Measurements from ENCODE around the gene LASP1NB.
"Not testable (repeated sequence)": the region's sequence is repeated elsewhere in the genome, so short reads cannot be mapped to it uniquely, and the experiment has no call there.

LASP1NB gene

DNA sequence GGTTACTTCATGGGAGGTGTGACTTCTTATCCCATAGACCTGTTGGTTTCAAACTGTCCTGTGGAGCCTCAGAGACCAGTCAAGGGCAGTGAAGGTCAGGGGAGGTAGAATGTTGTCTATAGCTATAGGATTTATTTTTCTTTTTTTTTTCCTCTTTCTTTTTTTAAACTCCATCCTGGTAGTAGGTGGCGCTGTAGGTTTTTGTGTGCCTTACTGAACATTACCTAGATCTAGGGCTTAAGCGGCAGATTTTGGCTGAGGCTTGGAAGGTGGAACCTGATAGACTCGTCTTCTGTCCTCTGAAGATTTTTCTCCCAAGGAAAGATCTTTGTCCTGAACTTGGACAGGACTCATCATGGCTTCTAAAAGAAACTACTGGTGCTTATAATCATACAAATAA is 8.2 kb upstream of the LASP1NB start:
- no peak for DNase-seq
- no peak for TF ChIP-seq POLR2A (IDR thresholded peaks at IDR 0.05; ENCODE audit: low read length)
- no peak for TF ChIP-seq GATA1 (IDR thresholded peaks at IDR 0.05; ENCODE audit: low read depth, low read length)

DNA sequence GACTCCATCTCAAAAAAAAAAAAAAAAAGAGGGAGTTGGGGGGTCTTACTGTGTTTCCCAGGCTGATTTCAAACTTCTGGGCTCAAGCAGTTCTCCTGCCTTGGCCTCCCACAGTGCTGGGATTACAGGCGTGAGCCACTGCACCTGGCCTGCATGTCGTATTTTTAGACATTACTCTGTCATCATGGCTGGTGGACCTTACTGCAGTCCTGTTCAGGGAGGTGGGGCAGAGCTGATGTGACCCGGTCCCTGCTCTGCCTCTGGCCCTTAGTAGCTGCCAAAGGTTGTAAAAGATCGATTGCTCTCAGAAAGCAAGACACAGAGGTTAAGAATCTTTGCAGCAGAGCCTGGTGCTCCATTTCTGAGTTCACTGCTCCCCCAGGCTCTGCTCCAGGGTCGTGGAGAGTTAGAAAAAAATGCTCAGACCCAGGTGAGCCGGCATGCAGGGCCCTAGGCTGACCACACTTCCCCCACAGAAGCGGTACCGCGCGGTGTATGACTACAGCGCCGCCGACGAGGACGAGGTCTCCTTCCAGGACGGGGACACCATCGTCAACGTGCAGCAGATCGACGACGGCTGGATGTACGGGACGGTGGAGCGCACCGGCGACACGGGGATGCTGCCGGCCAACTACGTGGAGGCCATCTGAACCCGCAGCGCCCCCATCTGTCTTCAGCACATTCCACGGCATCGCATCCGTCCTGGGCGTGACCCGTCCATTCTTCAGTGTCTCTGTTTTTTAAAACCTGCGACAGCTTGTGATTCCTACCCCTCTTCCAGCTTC is 7.1 kb upstream of the LASP1NB start:
- TF ChIP-seq POLR2A (IDR thresholded peaks at IDR 0.05; ENCODE audit: low read length) (no peak), GATA1 (IDR thresholded peaks at IDR 0.05; ENCODE audit: low read depth, low read length) (no peak)
- peak in 1 of 2 experiments; percentile 14 for DNase-seq

DNA sequence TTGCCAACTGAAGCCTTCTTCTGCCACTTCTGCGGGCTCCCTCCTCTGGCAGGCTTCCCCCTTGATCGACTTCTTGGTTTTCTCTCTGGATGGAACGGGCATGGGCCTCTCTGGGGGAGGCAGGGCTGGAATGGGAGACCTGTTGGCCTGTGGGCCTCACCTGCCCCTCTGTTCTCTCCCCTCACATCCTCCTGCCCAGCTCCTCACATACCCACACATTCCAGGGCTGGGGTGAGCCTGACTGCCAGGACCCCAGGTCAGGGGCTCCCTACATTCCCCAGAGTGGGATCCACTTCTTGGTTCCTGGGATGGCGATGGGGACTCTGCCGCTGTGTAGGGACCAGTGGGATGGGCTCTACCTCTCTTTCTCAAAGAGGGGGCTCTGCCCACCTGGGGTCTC is 6.5 kb upstream of the LASP1NB start:
- no peak for DNase-seq
- TF ChIP-seq GATA1 (IDR thresholded peaks at IDR 0.05; ENCODE audit: low read depth, low read length) (no peak), POLR2A (IDR thresholded peaks at IDR 0.05; ENCODE audit: low read length) (no peak)

DNA sequence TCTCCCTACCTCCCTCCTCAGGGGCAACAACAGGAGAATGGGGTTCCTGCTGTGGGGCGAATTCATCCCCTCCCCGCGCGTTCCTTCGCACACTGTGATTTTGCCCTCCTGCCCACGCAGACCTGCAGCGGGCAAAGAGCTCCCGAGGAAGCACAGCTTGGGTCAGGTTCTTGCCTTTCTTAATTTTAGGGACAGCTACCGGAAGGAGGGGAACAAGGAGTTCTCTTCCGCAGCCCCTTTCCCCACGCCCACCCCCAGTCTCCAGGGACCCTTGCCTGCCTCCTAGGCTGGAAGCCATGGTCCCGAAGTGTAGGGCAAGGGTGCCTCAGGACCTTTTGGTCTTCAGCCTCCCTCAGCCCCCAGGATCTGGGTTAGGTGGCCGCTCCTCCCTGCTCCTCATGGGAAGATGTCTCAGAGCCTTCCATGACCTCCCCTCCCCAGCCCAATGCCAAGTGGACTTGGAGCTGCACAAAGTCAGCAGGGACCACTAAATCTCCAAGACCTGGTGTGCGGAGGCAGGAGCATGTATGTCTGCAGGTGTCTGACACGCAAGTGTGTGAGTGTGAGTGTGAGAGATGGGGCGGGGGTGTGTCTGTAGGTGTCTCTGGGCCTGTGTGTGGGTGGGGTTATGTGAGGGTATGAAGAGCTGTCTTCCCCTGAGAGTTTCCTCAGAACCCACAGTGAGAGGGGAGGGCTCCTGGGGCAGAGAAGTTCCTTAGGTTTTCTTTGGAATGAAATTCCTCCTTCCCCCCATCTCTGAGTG is 5.9 kb upstream of the LASP1NB start:
- DNase-seq: no peak
- TF ChIP-seq POLR2A (IDR thresholded peaks at IDR 0.05; ENCODE audit: low read length): no peak
- TF ChIP-seq GATA1 (IDR thresholded peaks at IDR 0.05; ENCODE audit: low read depth, low read length): no peak

DNA sequence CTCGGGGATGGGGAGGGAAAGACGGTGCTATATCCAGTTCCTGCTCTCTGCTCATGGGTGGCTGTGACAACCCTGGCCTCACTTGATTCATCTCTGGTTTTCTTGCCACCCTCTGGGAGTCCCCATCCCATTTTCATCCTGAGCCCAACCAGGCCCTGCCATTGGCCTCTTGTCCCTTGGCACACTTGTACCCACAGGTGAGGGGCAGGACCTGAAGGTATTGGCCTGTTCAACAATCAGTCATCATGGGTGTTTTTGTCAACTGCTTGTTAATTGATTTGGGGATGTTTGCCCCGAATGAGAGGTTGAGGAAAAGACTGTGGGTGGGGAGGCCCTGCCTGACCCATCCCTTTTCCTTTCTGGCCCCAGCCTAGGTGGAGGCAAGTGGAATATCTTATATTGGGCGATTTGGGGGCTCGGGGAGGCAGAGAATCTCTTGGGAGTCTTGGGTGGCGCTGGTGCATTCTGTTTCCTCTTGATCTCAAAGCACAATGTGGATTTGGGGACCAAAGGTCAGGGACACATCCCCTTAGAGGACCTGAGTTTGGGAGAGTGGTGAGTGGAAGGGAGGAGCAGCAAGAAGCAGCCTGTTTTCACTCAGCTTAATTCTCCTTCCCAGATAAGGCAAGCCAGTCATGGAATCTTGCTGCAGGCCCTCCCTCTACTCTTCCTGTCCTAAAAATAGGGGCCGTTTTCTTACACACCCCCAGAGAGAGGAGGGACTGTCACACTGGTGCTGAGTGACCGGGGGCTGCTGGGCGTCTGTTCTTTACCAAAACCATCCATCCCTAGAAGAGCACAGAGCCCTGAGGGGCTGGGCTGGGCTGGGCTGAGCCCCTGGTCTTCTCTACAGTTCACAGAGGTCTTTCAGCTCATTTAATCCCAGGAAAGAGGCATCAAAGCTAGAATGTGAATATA is 4.8 kb upstream of the LASP1NB start:
- no peak for TF ChIP-seq POLR2A (IDR thresholded peaks at IDR 0.05; ENCODE audit: low read length)
- no peak for TF ChIP-seq GATA1 (IDR thresholded peaks at IDR 0.05; ENCODE audit: low read depth, low read length)
- no peak for DNase-seq

DNA sequence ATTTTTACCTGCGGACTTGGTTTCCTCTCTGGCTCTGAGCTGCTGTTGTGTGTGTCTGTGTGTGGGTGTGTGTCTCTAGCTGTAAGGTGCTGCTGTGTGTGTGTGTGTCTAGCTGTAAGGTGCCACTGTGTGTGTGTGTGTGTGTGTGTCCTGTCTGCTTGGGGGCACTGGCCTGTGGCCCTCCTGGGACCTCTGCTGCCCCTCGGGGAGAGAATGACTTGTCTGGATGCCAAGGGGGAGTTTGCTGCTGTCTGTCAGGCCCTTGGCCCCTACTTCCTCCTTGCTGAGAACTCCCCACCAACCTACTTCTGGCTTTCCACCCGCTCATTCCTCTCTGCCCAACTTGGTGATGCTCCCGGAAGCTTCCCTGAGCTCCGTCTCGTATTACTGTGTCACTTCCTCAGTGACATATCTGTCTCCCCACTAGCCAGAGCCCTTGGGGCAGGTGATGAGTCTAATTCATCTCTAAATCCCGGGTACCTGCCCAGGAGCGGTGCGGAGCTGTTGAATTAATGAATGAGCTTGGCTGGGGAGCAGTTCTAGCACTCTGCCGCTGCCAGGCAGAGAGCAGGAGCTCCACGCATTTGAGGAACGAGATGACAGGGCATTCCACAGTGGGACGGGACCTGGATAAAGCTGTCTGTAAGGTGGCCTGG is 3.5 kb upstream of the LASP1NB start:
- no peak for TF ChIP-seq GATA1 (IDR thresholded peaks at IDR 0.05; ENCODE audit: low read depth, low read length)
- no peak for TF ChIP-seq POLR2A (IDR thresholded peaks at IDR 0.05; ENCODE audit: low read length)
- DNase-seq: no peak

DNA sequence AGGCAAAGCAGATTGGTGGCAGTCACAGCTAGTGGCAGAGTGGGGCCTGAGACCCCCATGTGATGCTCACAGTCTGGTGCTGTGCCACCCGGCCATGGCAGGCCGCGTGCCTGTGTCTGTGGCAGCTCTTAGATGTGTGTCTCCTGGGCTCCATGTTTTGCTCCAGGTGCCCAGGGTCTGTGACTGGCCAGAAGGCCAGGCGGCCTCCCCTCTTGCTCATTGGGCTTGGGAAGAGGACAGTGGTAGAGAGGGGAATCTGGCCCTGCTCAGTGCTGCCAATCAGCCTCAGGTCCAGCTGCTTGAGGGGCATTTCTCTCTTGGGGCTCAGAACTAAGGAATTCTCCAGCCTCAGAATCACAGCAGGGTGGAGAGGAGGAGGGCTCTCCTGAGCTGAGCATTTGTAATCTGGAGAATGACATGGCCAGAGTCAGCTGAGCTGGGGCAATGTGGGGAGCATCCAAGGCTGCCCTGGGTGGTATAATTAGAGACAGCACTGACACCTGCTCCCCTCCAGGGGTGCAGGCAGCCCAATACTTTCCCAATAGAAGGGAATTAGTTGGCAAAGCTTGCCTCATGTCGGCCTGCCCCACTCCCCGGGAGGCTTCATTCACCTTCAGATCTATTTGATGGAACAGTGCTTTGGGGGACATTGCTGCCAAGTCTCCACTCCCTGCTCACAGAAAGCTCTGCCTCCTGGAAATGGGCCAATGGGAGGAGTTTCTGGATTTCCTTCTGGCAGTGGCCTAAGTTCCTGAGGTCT is 2.7 kb upstream of the LASP1NB start:
- TF ChIP-seq POLR2A (IDR thresholded peaks at IDR 0.05; ENCODE audit: low read length) (no peak), GATA1 (IDR thresholded peaks at IDR 0.05; ENCODE audit: low read depth, low read length) (no peak)
- peak; percentile 16 to 47 for DNase-seq

DNA sequence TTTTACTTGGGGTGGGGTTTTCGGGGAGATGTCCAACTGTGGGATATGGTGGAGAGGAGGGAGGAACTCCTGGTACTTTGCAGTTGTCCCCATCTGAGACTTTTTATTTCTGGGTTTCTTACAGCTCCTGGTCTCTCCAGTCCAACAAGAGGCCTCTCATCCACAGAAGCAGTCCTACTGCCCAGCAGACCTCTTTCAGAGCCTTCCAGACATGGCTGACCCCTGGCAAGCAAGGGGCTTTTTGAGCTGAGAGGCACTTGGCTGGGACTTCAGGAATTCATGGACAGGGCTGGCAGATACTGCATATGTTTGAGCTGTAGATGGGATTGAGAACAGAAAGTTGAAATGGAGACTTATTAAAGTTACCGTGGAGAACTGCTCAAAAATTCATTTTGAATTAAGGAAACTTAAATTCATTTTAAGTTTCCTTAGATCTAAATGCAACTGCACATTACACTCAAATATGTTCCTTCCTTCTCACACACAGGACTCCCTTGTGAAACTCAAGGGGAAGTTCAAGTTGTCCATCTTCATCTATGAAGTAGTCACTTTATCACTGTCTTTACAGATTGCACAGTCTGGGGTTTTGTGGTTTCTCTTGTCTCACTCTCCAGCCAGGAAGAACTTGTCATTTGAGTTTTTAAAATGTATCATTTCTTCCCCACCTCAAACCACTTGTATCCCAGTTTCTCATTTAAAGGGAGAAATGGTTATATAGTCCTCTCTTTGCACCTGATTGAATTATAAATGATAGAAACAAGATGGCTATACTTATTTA is 1.1 kb downstream of the LASP1NB start:
- TF ChIP-seq POLR2A (IDR thresholded peaks at IDR 0.05; ENCODE audit: low read length) (no peak), GATA1 (IDR thresholded peaks at IDR 0.05; ENCODE audit: low read depth, low read length) (no peak)
- DNase-seq: no peak

DNA sequence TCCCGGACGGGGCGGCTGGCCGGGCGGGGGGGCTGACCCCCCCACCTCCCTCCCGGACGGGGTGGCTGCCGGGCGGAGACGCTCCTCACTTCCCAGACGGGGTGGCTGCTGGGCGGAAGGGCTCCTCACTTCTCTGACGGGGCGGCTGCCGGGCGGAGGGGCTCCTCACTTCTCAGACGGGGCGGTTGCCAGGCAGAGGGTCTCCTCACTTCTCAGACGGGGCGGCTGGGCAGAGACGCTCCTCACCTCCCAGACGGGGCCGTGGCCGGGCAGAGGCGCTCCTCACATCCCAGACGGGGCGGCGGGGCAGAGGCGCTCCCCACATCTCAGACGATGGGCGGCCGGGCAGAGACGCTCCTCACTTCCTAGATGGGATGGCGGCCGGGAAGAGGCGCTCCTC is 5.4 kb downstream of the LASP1NB start:
- not testable (repeated sequence) for DNase-seq

DNA sequence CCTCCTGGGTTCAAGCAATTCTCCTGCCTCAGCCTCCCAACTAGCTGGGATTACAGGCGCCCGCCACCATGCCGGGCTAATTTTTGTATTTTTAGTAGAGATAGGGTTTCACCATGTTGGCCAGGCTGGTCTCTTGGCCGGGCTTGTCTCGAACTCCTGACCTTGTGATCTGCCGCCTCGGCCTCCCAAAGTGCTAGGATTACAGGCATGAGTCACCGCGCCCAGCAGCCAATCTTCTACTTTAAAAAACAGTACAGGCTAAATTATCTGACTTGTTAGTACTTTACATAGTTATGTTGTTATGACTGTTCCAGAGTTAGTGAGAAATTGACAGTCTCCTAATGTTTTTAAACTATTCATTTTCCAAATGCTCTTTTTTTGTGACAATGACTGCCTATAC is 8.5 kb downstream of the LASP1NB start:
- not testable (repeated sequence) for DNase-seq

DNA sequence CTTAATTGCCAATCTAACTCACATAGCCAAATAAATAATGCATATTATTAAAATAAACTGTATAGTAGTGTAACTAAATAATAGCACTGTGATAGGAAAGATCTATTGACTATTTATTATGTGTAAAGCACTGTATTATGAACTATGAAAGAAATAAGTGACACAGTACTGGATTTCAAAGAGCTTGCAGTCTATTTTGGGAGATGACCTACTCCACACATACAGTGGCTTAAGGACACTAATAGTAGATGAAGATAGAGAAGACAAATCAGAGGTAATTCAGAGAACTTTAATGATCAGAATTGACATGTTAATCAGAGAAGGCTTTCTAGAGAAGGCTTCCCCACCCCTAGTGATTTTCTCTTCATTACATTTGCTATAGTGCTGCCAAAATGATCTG is 14.6 kb downstream of the LASP1NB start:
- no peak for TF ChIP-seq GATA1 (IDR thresholded peaks at IDR 0.05; ENCODE audit: low read depth, low read length)
- no peak for TF ChIP-seq POLR2A (IDR thresholded peaks at IDR 0.05; ENCODE audit: low read length)
- DNase-seq: no peak

DNA sequence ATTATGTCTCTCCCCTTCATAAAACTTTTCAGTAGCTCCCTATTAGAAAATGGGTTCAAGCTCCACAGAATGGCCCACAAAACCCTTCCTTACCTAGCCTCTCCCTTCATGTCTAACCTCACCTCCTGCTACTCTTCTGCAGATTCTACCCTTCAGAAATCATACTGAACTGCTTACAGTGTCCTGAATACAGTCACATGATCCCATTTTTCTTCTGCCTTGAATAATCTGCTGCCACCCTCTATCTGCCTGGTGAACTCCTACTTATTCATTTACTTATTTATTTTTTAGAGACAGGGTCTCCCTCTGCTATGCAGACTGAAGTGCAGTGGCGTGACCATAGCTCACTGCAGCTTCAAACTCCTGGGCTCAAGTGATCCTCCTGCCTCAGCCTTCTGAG is 15.0 kb downstream of the LASP1NB start:
- DNase-seq: no peak
- TF ChIP-seq POLR2A (IDR thresholded peaks at IDR 0.05; ENCODE audit: low read length) (no peak), GATA1 (IDR thresholded peaks at IDR 0.05; ENCODE audit: low read depth, low read length) (no peak)

Data from erythroblast (primary cell).